Colonic mucosa (tissue), 4 donors: ENCODE measurements around the gene TALDO1. TPM values are rescaled to one million over a fixed set of nuclear protein-coding genes. Genes with fewer than 3 reads are reported as not detected.

Experiments used
- DNase-seq: peaks from one replicate; pipeline ENCODE4 v3.0.0-alpha.2; 2020
- H3K27ac ChIP-seq: fragments of 200-600 bp; one replicate; pipeline ENCODE4 v1.8.0; 2021
- H3K27me3 ChIP-seq: fragments of 200-600 bp; one replicate; pipeline ENCODE4 v1.8.0; 2021
- H3K36me3 ChIP-seq: fragments of 200-600 bp; one replicate; pipeline ENCODE4 v1.8.0; 2021
- H3K4me1 ChIP-seq: fragments of 200-600 bp; one replicate; pipeline ENCODE4 v1.8.0; 2021; ENCODE audit warnings: mild to moderate bottlenecking
- H3K4me3 ChIP-seq: fragments of 200-600 bp; one replicate; pipeline ENCODE4 v1.8.0; 2021
- H3K9ac ChIP-seq, 2 donors: one replicate each; pipeline ENCODE4 v1.7.0; 2013; ENCODE audit warnings: control low read depth in 2 of 2, low read depth in 2 of 2, low read length in 2 of 2
- H3K9me3 ChIP-seq: fragments of 200-600 bp; one replicate; pipeline ENCODE4 v1.8.0; 2021
- CTCF ChIP-seq: fragments of 200-600 bp; IDR thresholded peaks from one replicate; pipeline ENCODE4 v1.8.0; 2022; ENCODE audit warnings: antibody characterized with exemption, mild to moderate bottlenecking
- intact Hi-C: fragments of 100-400 bp; cut with DNase I; formaldehyde crosslinking; loops from one replicate; pipeline ENCODE4 v1.14.1; 2022
- total RNA-seq, 2 donors: library from RNA; stranded (reverse); fragmentation: NEBNext Ultra II Directional in 1 of 2; extraction: Animal tissue kit (Norgen Biotek cat#: 25700) in 1 of 2; gene quantifications; one replicate each; pipeline ENCODE4 v1.2.1, GENCODE V29; 2021
- donor health status: healthy.
- donor health status: DM: no; HTN: no; CAD: no.
- donor health status: DM: no; HTN: no; CAD: no.

The TALDO1 gene
- total RNA-seq, result 100 to 1,000 TPM; 195 to 274 TPM

- no peak for TF ChIP-seq CTCF
- Histone ChIP-seq H3K4me1 (peaks cover 19% of the 10 kb centered on the region), H3K4me3 (peak within 1 kb of the TSS; percentile 90), H3K36me3 (no peaks in the 10 kb centered on the region), H3K27ac (peak within 1 kb of the TSS; percentile 76), H3K9me3 (no peaks in the 10 kb centered on the region), H3K9ac (peak within 1 kb of the TSS; percentile 65 to 96), H3K27me3 (no peaks in the 10 kb centered on the region)
- DNase-seq, result peak; percentile 93
- intact Hi-C loops, result no loop called here
Observed at GRCh38 chr11:747158-748006, at the start of gene TALDO1. Gene TALDO1 (plus strand): TSS chr11:747464. CDS start chr11:747482, 18 bp downstream.

- H3K4me3 ChIP-seq, result no peak overlapping the region
- peaks cover 19% of the 10 kb centered on the region for H3K4me1 ChIP-seq
- intact Hi-C loops, result loop anchor here (2.0 kb wide), 1 partner anchor 21 kb away; no protein-coding TSS in a partner anchor
- peak overlapping the region in 1 of 2 donors; percentile 13 for H3K9ac ChIP-seq
- no peaks in the 10 kb centered on the region for H3K27me3 ChIP-seq
- no peaks in the 10 kb centered on the region for H3K9me3 ChIP-seq
- H3K36me3 ChIP-seq, result no peaks in the 10 kb centered on the region
- peak overlapping the region; percentile 57 for H3K27ac ChIP-seq
- TF ChIP-seq CTCF, result no peak
- DNase-seq, result no peak
Observed at GRCh38 chr11:697811-698311, 49.4 kb upstream of the TALDO1 start.

GRCh38 chr11:698493-699115, 48.7 kb upstream of the TALDO1 start:
- Histone ChIP-seq H3K4me1 (peaks cover 22% of the 10 kb centered on the region), H3K9me3 (no peaks in the 10 kb centered on the region), H3K27ac (no peak overlapping the region), H3K36me3 (no peaks in the 10 kb centered on the region), H3K4me3 (no peak overlapping the region), H3K27me3 (no peaks in the 10 kb centered on the region), H3K9ac (no peak overlapping the region)
- no peak for TF ChIP-seq CTCF
- intact Hi-C loops, result no loop called here
- DNase-seq, result no peak

GRCh38 chr11:699116-699508, 48.2 kb upstream of the TALDO1 start:
- no peak overlapping the region for H3K27ac ChIP-seq
- no peak overlapping the region for H3K9ac ChIP-seq
- no peaks in the 10 kb centered on the region for H3K27me3 ChIP-seq
- no peak for TF ChIP-seq CTCF
- H3K4me3 ChIP-seq, result no peak overlapping the region
- intact Hi-C loops, result no loop called here
- peaks cover 22% of the 10 kb centered on the region for H3K4me1 ChIP-seq
- no peak for DNase-seq
- H3K36me3 ChIP-seq, result no peaks in the 10 kb centered on the region
- H3K9me3 ChIP-seq, result no peaks in the 10 kb centered on the region

DNA sequence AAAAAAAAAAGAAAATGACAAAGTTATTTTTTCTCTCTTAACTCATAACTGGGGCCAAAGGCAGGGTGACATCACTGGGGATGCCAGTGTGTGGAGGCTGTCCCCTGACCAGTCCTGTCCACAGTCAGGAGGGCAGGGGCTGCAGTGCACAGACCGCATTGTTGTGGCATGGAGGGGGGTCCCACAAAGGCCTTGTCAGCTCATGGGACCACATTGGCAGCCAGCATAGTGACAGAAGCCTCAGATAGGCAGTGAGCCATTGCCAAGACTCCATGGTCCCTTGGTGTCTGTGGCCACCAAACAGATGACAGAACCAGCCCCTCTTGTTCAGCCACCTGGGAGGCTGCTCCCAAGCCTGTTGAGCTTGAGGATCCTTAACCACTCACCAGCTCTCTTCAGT, 47.5 kb upstream of the TALDO1 start:
- Histone ChIP-seq H3K36me3 (no peaks in the 10 kb centered on the region), H3K9me3 (no peaks in the 10 kb centered on the region), H3K4me1 (peaks cover 22% of the 10 kb centered on the region), H3K9ac (no peak overlapping the region), H3K27ac (no peak overlapping the region), H3K27me3 (no peaks in the 10 kb centered on the region), H3K4me3 (no peak overlapping the region)
- TF ChIP-seq CTCF, result no peak
- intact Hi-C loops, result no loop called here
- no peak for DNase-seq
